HL-60 (cell line): ENCODE data around the gene COPS7B.

Source experiments
- DNase-seq, 2 experiments: peaks; one replicate each; pipeline ENCODE4 v3.0.0-alpha.2; 2010 to 2020; ENCODE audit warnings: low read depth in 1 of 2, low spot score in 1 of 2
- H3K27ac ChIP-seq: fragments of 250-450 bp; sonication (Bioruptor Pico); replicated peaks from 2 replicates; pipeline ENCODE4 v1.5.1; 2020; ENCODE audit warnings: mild to moderate bottlenecking, moderate library complexity
- H3K27me3 ChIP-seq: fragments of 250-450 bp; sonication (Bioruptor Pico); 2 replicates; pipeline ENCODE4 v1.5.1; 2021; ENCODE audit warnings: mild to moderate bottlenecking, moderate library complexity; ENCODE audit not compliant: insufficient read depth, poor library complexity, severe bottlenecking
- H3K4me3 ChIP-seq: replicated peaks from 2 replicates; pipeline ENCODE4 v1.5.1; 2011; ENCODE audit warnings: mild to moderate bottlenecking, control low read depth, low read length; ENCODE audit not compliant: insufficient read depth
- CTCF ChIP-seq: IDR thresholded peaks from one replicate; pipeline ENCODE4 v1.5.1; 2011; ENCODE audit warnings: low read length, control low read depth, inconsistent platforms; ENCODE audit not compliant: insufficient read depth
- GABPA ChIP-seq: IDR thresholded peaks from 2 replicates; pipeline ENCODE4 v1.6.1; 2012; ENCODE audit warnings: low read depth
- POLR2AphosphoS5 ChIP-seq: IDR thresholded peaks from 2 replicates; pipeline ENCODE4 v1.6.1; 2012; ENCODE audit warnings: low read depth
- SPI1 ChIP-seq: IDR thresholded peaks from 2 replicates; pipeline ENCODE4 v1.6.1; 2012; ENCODE audit warnings: low read depth, mild to moderate bottlenecking, borderline replicate concordance
- TF ChIP-seq, protein P1 (sequence below): IDR thresholded peaks from 2 replicates; pipeline ENCODE4 v1.6.1; 2012; ENCODE audit warnings: low read depth; ENCODE audit not compliant: insufficient replicate concordance

The COPS7B gene

DNA sequence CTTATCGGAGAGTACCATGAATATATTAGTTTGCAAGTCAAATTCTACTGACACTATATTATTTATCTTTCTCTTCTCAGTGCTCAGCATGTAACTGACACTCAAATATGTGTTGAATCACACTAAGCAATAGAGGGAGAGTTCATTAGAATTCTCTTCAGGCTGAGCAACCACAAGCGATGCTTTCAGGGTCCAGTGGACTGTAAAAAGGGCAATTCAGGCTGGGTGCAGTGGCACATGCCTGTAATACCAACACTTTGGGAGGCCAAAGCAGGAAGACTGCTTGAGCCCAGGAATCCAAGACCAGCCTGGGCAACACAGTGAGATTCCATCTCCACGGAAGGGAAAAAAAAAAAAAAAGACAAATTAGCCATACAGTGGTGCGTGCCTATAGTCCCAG is 21.5 kb upstream of the COPS7B start:
- no peak overlapping the region for H3K27ac ChIP-seq
- no peak for DNase-seq
- no peak overlapping the region for H3K4me3 ChIP-seq
- no peaks in the 10 kb centered on the region for H3K27me3 ChIP-seq
- no peak for TF ChIP-seq GABPA
- no peak for TF ChIP-seq SPI1
- no peak for TF ChIP-seq POLR2AphosphoS5
- no peak for TF ChIP-seq CTCF
- TF ChIP-seq, protein P1, sequence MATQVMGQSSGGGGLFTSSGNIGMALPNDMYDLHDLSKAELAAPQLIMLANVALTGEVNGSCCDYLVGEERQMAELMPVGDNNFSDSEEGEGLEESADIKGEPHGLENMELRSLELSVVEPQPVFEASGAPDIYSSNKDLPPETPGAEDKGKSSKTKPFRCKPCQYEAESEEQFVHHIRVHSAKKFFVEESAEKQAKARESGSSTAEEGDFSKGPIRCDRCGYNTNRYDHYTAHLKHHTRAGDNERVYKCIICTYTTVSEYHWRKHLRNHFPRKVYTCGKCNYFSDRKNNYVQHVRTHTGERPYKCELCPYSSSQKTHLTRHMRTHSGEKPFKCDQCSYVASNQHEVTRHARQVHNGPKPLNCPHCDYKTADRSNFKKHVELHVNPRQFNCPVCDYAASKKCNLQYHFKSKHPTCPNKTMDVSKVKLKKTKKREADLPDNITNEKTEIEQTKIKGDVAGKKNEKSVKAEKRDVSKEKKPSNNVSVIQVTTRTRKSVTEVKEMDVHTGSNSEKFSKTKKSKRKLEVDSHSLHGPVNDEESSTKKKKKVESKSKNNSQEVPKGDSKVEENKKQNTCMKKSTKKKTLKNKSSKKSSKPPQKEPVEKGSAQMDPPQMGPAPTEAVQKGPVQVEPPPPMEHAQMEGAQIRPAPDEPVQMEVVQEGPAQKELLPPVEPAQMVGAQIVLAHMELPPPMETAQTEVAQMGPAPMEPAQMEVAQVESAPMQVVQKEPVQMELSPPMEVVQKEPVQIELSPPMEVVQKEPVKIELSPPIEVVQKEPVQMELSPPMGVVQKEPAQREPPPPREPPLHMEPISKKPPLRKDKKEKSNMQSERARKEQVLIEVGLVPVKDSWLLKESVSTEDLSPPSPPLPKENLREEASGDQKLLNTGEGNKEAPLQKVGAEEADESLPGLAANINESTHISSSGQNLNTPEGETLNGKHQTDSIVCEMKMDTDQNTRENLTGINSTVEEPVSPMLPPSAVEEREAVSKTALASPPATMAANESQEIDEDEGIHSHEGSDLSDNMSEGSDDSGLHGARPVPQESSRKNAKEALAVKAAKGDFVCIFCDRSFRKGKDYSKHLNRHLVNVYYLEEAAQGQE: no peak

GRCh38 chr2:231765496-231765929 is 20.7 kb upstream of the COPS7B start:
- DNase-seq: no peak
- Histone ChIP-seq H3K27ac (no peak overlapping the region), H3K4me3 (no peak overlapping the region), H3K27me3 (no peaks in the 10 kb centered on the region)
- TF ChIP-seq POLR2AphosphoS5 (no peak), GABPA (no peak), CTCF (no peak), SPI1 (no peak)
- TF ChIP-seq, protein P1: no peak

DNA sequence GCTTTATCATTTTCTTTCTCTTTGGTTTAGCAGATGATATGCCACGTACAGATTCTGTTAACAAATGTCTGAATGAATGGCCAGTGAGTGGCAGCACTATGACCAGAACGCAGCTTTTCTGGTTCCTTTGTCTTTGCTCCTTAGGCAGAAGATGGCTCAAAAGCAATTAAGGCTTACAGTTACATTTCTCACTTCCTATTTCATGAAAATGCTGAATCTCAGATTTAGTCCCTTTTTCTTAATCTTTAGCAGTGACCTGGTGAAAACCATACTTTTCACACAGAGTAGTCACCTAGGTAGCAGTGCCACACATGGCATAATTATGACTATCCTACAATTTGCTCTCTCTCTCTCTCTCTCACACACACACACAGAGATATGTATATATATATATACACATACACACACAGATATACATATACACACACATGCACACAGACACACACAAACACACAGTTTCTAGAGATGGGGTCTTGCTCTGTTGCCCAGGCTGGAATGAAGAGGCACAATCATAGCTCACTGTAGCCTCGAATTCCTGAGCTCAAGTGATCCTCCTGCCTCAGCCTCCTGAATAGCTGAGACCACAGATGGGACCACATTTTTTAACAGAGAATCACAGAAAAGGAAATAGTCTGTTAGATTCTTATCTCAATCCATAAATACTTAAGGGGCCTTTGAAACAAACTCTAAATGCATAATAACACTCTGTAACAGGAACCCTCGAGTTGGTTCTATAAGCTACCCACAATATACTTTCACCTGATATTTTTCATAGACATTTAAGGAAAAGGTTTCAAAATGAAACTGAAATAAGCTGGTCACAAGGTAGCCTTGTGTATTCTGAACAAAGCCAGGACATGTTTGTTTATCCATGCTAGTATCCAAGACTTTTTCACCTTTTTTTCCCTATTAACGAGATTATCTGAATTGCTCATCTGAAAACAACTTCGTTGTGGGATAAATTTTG is 16.8 kb upstream of the COPS7B start:
- no peak for DNase-seq
- TF ChIP-seq GABPA (no peak), POLR2AphosphoS5 (no peak), CTCF (no peak), SPI1 (no peak)
- TF ChIP-seq, protein P1: no peak
- Histone ChIP-seq H3K27me3 (no peaks in the 10 kb centered on the region), H3K27ac (no peak overlapping the region), H3K4me3 (no peak overlapping the region)
